ENCODE measurements around the gene FAM107B.

The FAM107B gene

GRCh38 chr10:14540062-14540461 lies 234.6 kb downstream of the FAM107B start:
- no peak for TF ChIP-seq CTCF (IDR thresholded peaks at IDR 0.05; ENCODE audit: low read depth, low read length)
- H3K4me3 ChIP-seq (ENCODE audit: low read depth, low read length), result no peak overlapping the region

DNA sequence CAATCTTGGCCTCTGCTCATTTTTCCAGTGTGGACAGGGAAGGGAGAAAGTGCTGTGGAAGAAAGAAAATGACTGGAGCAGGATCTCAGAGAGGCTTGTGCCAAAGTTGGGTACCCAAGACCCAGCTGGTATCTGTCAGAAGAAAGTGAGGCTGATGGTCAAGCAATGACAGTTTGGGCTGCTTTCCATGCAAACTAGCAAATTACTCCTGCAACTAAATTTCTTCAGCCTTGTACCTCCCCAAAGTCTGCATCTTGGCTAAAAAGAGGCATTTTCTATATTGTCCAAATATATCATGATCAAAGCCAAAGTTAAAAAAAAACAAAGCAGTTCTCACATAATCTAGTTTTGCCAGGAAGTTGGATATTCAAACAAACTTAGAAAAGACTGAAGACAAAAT lies 235.5 kb downstream of the FAM107B start:
- no peak overlapping the region for H3K4me3 ChIP-seq (ENCODE audit: low read depth, low read length)
- no peak for TF ChIP-seq CTCF (IDR thresholded peaks at IDR 0.05; ENCODE audit: low read depth, low read length)

DNA sequence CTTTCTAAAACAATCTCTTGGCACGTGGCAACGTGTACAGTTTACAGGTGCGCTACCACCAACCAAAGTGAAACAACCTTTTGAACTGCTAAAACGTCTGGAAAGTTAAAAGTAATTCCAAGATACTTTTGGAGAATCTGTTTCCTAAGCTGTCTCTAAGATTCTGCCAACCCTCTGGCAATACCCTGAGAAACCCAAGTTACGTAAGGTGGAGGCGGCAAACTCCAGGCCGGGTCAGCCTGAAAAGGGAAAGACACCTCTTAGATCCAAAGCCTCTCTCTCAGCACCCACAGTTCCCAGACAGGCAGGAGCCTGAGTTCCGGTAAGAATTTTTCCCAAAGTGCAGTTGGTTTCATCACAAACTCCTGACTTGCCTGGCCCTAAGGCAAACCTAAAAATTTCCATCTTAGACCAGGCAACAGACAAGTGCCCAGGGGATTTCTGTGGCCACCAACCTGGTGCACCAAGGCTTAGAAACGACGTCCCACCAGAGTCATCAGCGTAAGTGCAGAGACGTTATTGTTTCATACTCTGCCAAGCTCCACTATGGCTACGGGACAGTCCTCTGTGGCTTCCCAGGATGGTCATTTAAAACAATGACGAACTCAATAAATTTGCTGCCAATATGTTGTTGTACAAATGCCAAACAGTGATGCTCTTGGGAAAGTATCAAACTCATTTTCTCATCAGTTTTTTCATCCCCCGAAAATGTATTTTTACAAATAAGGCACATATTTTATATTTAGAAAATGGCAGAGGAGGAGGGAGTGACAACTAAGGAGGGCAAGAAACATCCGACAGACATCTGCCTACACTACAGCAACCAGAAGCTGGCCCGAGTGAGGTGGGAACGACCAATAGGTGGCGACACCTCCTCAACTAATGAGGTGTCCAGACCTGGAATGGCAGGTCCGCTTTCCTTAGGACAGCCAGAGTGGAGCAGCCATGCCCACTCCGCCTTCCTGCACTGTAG lies 238.2 kb downstream of the FAM107B start:
- no peak overlapping the region for H3K4me3 ChIP-seq (ENCODE audit: low read depth, low read length)
- TF ChIP-seq CTCF (IDR thresholded peaks at IDR 0.05; ENCODE audit: low read depth, low read length), result peak; percentile 45; the same call in 1 of the 2 replicates

DNA sequence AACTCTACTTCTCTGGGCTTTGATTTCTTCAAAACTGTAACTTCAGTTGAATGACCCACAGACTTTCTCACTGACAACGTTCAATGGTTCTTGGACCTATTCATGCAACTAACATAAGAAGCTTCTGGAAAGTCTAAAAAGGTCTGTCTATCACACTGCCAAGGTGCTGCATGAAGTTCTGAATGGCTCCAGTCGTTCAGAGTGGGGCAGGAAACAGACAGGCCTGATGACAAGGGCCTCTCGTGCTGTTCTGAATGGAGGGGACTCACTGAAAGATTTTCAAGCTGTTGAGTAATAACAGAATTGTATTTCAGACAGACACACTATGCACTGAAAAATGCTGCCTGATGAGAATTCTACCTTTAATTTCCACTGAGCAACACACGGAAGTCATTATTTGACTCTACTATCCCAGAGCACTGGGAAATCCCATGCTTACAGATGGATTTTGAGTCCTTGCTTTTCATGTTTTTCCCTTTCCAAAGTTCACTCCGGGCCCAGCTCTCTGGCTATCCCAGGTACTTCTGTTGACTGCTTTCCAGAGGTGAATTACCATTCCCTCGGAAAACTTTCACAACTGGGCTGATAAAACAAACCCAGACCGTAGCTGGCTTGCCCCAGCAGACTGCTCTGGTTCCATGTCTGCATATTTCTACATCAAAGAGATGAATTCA lies 239.1 kb downstream of the FAM107B start:
- H3K4me3 ChIP-seq (ENCODE audit: low read depth, low read length), result no peak overlapping the region
- TF ChIP-seq CTCF (IDR thresholded peaks at IDR 0.05; ENCODE audit: low read depth, low read length), result no peak

- H3K4me3 ChIP-seq (ENCODE audit: low read depth, low read length), result no peak overlapping the region
- TF ChIP-seq CTCF (IDR thresholded peaks at IDR 0.05; ENCODE audit: low read depth, low read length), result no peak
Measured at GRCh38 chr10:14534152-14534551, 240.5 kb downstream of the FAM107B start.

DNA sequence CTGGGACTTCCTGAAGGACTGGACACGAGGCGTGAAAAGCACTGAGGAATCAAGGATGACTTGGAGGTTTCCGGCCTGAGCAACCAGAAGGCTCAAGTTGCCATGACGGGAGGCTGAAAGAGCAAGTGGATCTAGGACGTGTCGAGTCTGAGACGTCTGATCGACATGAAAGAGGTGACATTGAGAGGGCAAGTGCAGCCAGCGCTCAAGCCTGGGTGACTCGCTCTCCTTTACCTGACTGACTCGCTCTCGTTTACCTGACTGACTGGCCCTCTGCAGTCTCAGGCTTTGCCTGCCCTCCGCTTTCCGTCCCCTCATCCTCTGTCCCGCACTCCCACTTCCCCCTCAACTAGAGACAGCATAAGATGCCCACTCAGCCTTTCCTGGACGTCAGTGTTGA lies 241.4 kb downstream of the FAM107B start:
- TF ChIP-seq CTCF (IDR thresholded peaks at IDR 0.05; ENCODE audit: low read depth, low read length), result no peak
- no peak overlapping the region for H3K4me3 ChIP-seq (ENCODE audit: low read depth, low read length)

Data from WI38 (cell line).